ENCODE measurements around the gene PGC. TPM values are rescaled to one million over a fixed set of nuclear protein-coding genes. Genes with fewer than 3 reads are reported as not detected.

Gene PGC
- total RNA-seq, 1 donor from 2014 or later = not detected

GRCh38 chr6:41724228-41724580 lies 23.0 kb downstream of the PGC start:
- no peak for DNase-seq (ENCODE audit: low spot score)
- Mint-ChIP-seq H3K27ac (ENCODE audit: unreplicated experiment) (peak overlapping the region; percentile 43), H3K9me3 (ENCODE audit: unreplicated experiment) (no peaks in the 10 kb centered on the region), H3K4me3 (ENCODE audit: unreplicated experiment) (no peak overlapping the region), H3K36me3 (ENCODE audit: low read depth, unreplicated experiment) (peaks cover 7% of the 10 kb centered on the region), H3K4me1 (ENCODE audit: unreplicated experiment) (peaks cover 13% of the 10 kb centered on the region), H3K27me3 (ENCODE audit: unreplicated experiment) (peaks cover 19% of the 10 kb centered on the region)
- TF ChIP-seq CTCF (IDR thresholded peaks at IDR 0.05; ENCODE audit: unreplicated experiment) = no peak

- Mint-ChIP-seq H3K4me1 (ENCODE audit: unreplicated experiment) (peaks cover 15% of the 10 kb centered on the region), H3K27me3 (ENCODE audit: unreplicated experiment) (peaks cover 16% of the 10 kb centered on the region), H3K9me3 (ENCODE audit: unreplicated experiment) (no peaks in the 10 kb centered on the region), H3K4me3 (ENCODE audit: unreplicated experiment) (no peak overlapping the region), H3K36me3 (ENCODE audit: low read depth, unreplicated experiment) (peaks cover 7% of the 10 kb centered on the region), H3K27ac (ENCODE audit: unreplicated experiment) (no peak overlapping the region)
- TF ChIP-seq CTCF (IDR thresholded peaks at IDR 0.05; ENCODE audit: unreplicated experiment) = no peak
- no peak for DNase-seq (ENCODE audit: low spot score)
Measured at GRCh38 chr6:41723530-41724227, 23.5 kb downstream of the PGC start.

GRCh38 chr6:41722969-41723529 lies 24.1 kb downstream of the PGC start:
- H3K27ac Mint-ChIP-seq (ENCODE audit: unreplicated experiment) = no peak overlapping the region
- H3K36me3 Mint-ChIP-seq (ENCODE audit: low read depth, unreplicated experiment) = peaks cover 7% of the 10 kb centered on the region
- no peak overlapping the region for H3K4me3 Mint-ChIP-seq (ENCODE audit: unreplicated experiment)
- H3K27me3 Mint-ChIP-seq (ENCODE audit: unreplicated experiment) = peaks cover 15% of the 10 kb centered on the region
- DNase-seq (ENCODE audit: low spot score) = no peak
- H3K9me3 Mint-ChIP-seq (ENCODE audit: unreplicated experiment) = no peaks in the 10 kb centered on the region
- peaks cover 17% of the 10 kb centered on the region for H3K4me1 Mint-ChIP-seq (ENCODE audit: unreplicated experiment)
- no peak for TF ChIP-seq CTCF (IDR thresholded peaks at IDR 0.05; ENCODE audit: unreplicated experiment)

- DNase-seq (ENCODE audit: low spot score) = no peak
- no peak overlapping the region for H3K27ac Mint-ChIP-seq (ENCODE audit: unreplicated experiment)
- no peak overlapping the region for H3K4me3 Mint-ChIP-seq (ENCODE audit: unreplicated experiment)
- no peak for TF ChIP-seq CTCF (IDR thresholded peaks at IDR 0.05; ENCODE audit: unreplicated experiment)
- H3K27me3 Mint-ChIP-seq (ENCODE audit: unreplicated experiment) = peaks cover 15% of the 10 kb centered on the region
- H3K36me3 Mint-ChIP-seq (ENCODE audit: low read depth, unreplicated experiment) = peaks cover 4% of the 10 kb centered on the region
- H3K9me3 Mint-ChIP-seq (ENCODE audit: unreplicated experiment) = no peaks in the 10 kb centered on the region
- peaks cover 26% of the 10 kb centered on the region for H3K4me1 Mint-ChIP-seq (ENCODE audit: unreplicated experiment)
Measured at GRCh38 chr6:41721414-41721813, 25.8 kb downstream of the PGC start.

GRCh38 chr6:41720783-41721182 lies 26.4 kb downstream of the PGC start:
- no peak overlapping the region for H3K27ac Mint-ChIP-seq (ENCODE audit: unreplicated experiment)

More at GRCh38 chr6:41720783-41721182, 26.4 kb downstream of the PGC start:
- H3K27me3 Mint-ChIP-seq (ENCODE audit: unreplicated experiment) = peaks cover 16% of the 10 kb centered on the region
- TF ChIP-seq CTCF (IDR thresholded peaks at IDR 0.05; ENCODE audit: unreplicated experiment) = no peak
- H3K4me3 Mint-ChIP-seq (ENCODE audit: unreplicated experiment) = no peak overlapping the region
- H3K9me3 Mint-ChIP-seq (ENCODE audit: unreplicated experiment) = no peaks in the 10 kb centered on the region
- peaks cover 26% of the 10 kb centered on the region for H3K4me1 Mint-ChIP-seq (ENCODE audit: unreplicated experiment)
- DNase-seq (ENCODE audit: low spot score) = no peak
- peaks cover 4% of the 10 kb centered on the region for H3K36me3 Mint-ChIP-seq (ENCODE audit: low read depth, unreplicated experiment)

Data from endothelial cell (in vitro differentiated cells).